Common myeloid progenitor, CD34-positive (primary cell): ENCODE results near the gene FBRS.

ENCODE experiments used
- CTCF ChIA-PET: fragments of 350-600 bp; sonication (Branson Sonifier 250); formaldehyde crosslinking; loops from one replicate; lab custom pipeline; 2021; ENCODE audit warnings: antibody characterized with exemption; lab: Charles Lee
- POLR2A ChIA-PET: fragments of 350-600 bp; sonication (Branson Sonifier 250); formaldehyde crosslinking; loops from one replicate; lab custom pipeline; 2021; ENCODE audit warnings: antibody characterized with exemption; lab: Charles Lee
- DNase-seq, 3 donors: peaks; one replicate each; pipeline versions ENCODE4 v3.0.0 to v3.0.0-alpha.2; 2013
- H3K27ac ChIP-seq, 2 experiments: 1 replicate in 1 of 2; 2 replicates in 1 of 2; pipeline ENCODE4 v1.7.0; 2013; ENCODE audit warnings: inconsistent platforms in 2 of 2, low read length in 2 of 2, mild to moderate bottlenecking in 2 of 2, low read depth in 1 of 2, moderate library complexity in 1 of 2; ENCODE audit not compliant: severe bottlenecking in 2 of 2, insufficient read depth in 1 of 2, poor library complexity in 1 of 2
- H3K27me3 ChIP-seq, 5 experiments: replicated peaks in 2 of 5; 1 replicate in 3 of 5; 2 replicates in 2 of 5; pipeline versions ENCODE4 v1.6.1 to v1.7.0; 2013; ENCODE audit warnings: low read length in 4 of 5, mild to moderate bottlenecking in 2 of 5, moderate library complexity in 2 of 5, inconsistent platforms in 1 of 5; ENCODE audit not compliant: insufficient read depth in 5 of 5, control insufficient read depth in 4 of 5
- H3K36me3 ChIP-seq, 4 experiments: 1 replicate in 2 of 4; 2 replicates in 2 of 4; pipeline versions ENCODE4 v1.6.1 to v1.7.0; 2013; ENCODE audit warnings: low read length in 3 of 4, control low read depth in 1 of 4, mild to moderate bottlenecking in 1 of 4; ENCODE audit not compliant: control insufficient read depth in 4 of 4, insufficient read depth in 4 of 4
- H3K4me1 ChIP-seq, 4 experiments: 1 replicate in 3 of 4; 2 replicates in 1 of 4; pipeline versions ENCODE4 v1.6.1 to v1.7.1; 2013; ENCODE audit warnings: low read length in 3 of 4, mild to moderate bottlenecking in 3 of 4, control low read depth in 1 of 4, inconsistent platforms in 1 of 4, moderate library complexity in 1 of 4; ENCODE audit not compliant: control insufficient read depth in 4 of 4, insufficient read depth in 4 of 4; ENCODE audit errors: control extremely low read depth in 1 of 4
- H3K4me3 ChIP-seq, 7 experiments: 1 replicate in 4 of 7; 2 replicates in 3 of 7; pipeline versions ENCODE4 v1.5.1 to v1.7.0; 2013; ENCODE audit warnings: mild to moderate bottlenecking in 7 of 7, low read length in 6 of 7, moderate library complexity in 6 of 7, inconsistent platforms in 2 of 7, low read depth in 2 of 7, control low read depth in 1 of 7; ENCODE audit not compliant: insufficient read depth in 4 of 7, control insufficient read depth in 1 of 7; ENCODE audit errors: extremely low read depth in 1 of 7
- H3K9me3 ChIP-seq, 5 experiments: 1 replicate in 4 of 5; 2 replicates in 1 of 5; pipeline versions ENCODE4 v1.6.1 to v1.7.1; 2013; ENCODE audit warnings: low read length in 4 of 5, mild to moderate bottlenecking in 2 of 5, inconsistent platforms in 1 of 5, low read depth in 1 of 5, moderate library complexity in 1 of 5; ENCODE audit not compliant: control insufficient read depth in 4 of 5, insufficient read depth in 2 of 5; ENCODE audit errors: control extremely low read depth in 1 of 5
- WGBS: methylation state at CpG from one replicate; pipeline ENCODE4 v1.1.5; 2013; ENCODE audit not compliant: insufficient coverage; 5-methylcytosine and 5-hydroxymethylcytosine counted together

Gene FBRS

DNA sequence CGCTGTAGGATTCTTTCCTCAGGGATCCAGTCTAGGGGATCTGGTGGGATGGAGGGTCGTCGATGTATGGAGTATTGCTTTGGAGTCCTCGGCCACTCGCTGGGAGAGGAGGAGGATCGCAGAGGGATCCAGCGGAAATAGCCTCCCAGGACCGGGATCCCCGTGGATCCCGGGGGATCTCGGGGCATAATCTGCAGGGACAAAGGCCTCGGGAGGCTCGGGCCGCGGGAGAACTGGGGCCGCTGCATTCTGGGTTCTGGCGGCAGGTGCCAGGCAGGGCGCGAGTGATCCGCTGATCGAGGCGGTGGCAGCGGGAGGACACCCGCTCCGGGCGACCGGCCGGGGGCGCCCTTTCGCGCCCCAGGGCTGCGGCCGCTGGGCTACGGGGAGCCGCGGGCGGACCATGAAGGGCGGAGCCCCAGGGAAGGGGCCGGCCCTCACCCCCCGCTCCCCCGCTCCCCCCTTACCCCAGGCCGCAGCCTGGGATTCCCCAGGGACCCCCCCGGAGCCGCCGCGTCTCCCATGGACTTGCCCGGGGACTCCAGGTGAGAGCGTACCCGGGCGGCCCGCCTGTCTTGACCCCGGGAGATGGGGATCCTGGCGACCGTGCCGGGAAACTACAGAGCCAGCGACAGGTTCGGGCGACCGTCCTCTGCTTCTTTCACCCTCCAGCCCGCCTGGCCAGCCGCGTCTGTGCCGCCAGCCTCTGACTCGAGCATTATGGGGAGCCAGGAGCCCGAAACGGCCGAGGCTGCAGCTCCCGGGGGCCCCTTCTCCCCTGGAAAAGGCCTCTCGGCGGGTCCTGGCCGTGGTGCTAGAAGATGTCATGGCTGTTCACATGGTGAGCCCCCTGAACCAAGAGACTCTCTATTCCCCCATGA is 6.9 kb upstream of the FBRS start:
- Histone ChIP-seq H3K27ac (peak overlapping the region; percentile 94 to 95), H3K4me3 (peak overlapping the region; percentile 60 to 98 (median 90)), H3K27me3 (no peaks in the 10 kb centered on the region), H3K4me1 (peaks cover 6 to 43% (median 32%) of the 10 kb centered on the region in 4 experiments), H3K9me3 (no peaks in the 10 kb centered on the region), H3K36me3 (peaks cover 7 to 39% (median 34%) of the 10 kb centered on the region in 4 experiments)
- DNase-seq = peak; percentile 79 to 89 (median 89)
- POLR2A ChIA-PET = interaction anchor here (1.9 to 2.8 kb wide), 2 partner anchors 8 to 80 kb away, joined by 11 to 26 read pairs; partner anchors contain the start of genes FBRS and ZNF688
- CTCF ChIA-PET = interaction anchor here (0.9 to 2.8 kb wide), 9 partner anchors 8 to 85 kb away, joined by 3 to 19 read pairs (median 4); no protein-coding TSS in a partner anchor
- under 1% methylated on average over 61 of the region's 71 CpGs for WGBS

DNA sequence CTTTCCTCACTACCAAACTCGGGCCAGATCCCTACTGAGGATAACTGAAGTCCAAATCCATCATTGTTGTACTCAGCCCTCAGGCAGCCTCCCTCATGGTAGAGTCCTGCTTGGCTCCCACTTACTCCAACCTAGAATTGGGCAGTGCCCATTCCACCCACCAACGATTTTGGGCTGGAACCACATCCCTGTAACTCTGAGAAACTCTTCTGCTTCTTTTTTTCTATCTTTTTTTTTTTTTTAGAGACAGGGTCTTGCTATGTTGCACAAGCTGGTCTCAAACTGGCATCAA is 6.3 kb upstream of the FBRS start:
- no peak for DNase-seq
- H3K9me3 ChIP-seq = no peaks in the 10 kb centered on the region
- peaks cover 7 to 45% (median 37%) of the 10 kb centered on the region in 4 experiments for H3K36me3 ChIP-seq
- ChIA-PET CTCF (interaction anchor here (2.8 kb wide), 1 partner anchor 42 kb away, joined by 19 read pairs; no protein-coding TSS in a partner anchor), POLR2A (interaction anchor here (2.8 kb wide), 1 partner anchor 80 kb away, joined by 11 read pairs; the partner anchor contains the start of gene ZNF688)
- H3K27ac ChIP-seq = peak overlapping the region in 1 of 2 experiments; percentile 64
- peak overlapping the region; percentile 56 to 98 (median 90) for H3K4me3 ChIP-seq
- WGBS = 11% methylated on average over 1 of the region's 2 CpGs
- peaks cover 6 to 43% (median 36%) of the 10 kb centered on the region in 4 experiments for H3K4me1 ChIP-seq
- H3K27me3 ChIP-seq = no peaks in the 10 kb centered on the region

DNA sequence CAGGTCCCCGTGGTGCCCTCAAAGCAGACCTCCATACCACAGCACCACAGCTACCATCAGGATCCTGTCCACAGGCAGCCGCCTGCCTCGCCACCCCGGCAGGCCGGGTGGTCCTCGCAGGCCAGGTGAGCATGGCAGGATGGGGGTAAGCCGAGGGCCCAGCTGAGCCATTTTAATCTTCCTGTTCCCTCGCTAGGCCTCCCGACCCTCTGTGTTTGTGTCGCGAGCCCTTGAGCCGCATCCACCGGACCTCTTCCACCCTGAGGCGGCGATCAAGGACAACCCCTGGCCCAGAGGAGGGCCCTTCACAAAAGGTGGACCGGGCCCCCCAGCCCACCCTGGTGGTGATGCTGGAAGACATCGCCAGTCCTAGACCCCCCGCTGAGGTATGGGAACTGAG is 5.5 kb upstream of the FBRS start:
- Histone ChIP-seq H3K4me3 (no peak overlapping the region), H3K4me1 (peaks cover 8 to 48% (median 42%) of the 10 kb centered on the region in 4 experiments), H3K36me3 (peaks cover 7 to 45% (median 37%) of the 10 kb centered on the region in 4 experiments), H3K9me3 (no peaks in the 10 kb centered on the region), H3K27me3 (no peaks in the 10 kb centered on the region), H3K27ac (peak overlapping the region in 1 of 2 experiments; percentile 57)
- POLR2A ChIA-PET = no interaction called here
- 96% methylated on average over 17 of the region's 18 CpGs for WGBS
- no peak for DNase-seq
- CTCF ChIA-PET = no interaction called here

DNA sequence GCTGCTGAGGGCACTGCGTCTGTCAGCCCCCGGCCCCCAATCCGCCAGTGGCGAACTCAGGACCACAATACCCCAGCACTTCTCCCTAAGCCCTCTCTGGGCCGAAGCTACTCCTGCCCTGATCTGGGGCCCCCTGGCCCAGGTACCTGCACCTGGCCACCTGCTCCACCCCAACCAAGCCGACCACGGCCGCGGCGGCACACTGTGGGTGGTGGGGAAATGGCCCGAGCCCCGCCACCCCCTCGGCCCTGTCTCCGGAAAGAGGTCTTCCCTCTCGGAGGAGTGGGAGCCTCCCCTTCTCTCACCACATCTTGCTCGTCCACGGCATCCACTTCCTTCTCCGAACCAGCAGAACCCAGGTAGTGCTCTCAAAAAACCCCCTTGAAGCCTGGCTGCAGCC is 3.4 kb upstream of the FBRS start:
- CTCF ChIA-PET = interaction anchor here (1.5 to 2.6 kb wide), 3 partner anchors 19 to 38 kb away, joined by 4 to 12 read pairs (median 4); no protein-coding TSS in a partner anchor
- Histone ChIP-seq H3K9me3 (no peaks in the 10 kb centered on the region), H3K4me1 (peaks cover 8 to 39% (median 32%) of the 10 kb centered on the region in 4 experiments), H3K4me3 (no peak overlapping the region), H3K36me3 (peaks cover 7 to 45% (median 37%) of the 10 kb centered on the region in 4 experiments), H3K27ac (no peak overlapping the region), H3K27me3 (no peaks in the 10 kb centered on the region)
- POLR2A ChIA-PET = no interaction called here
- DNase-seq = no peak
- WGBS = 92% methylated on average over 16 of the region's 18 CpGs

DNA sequence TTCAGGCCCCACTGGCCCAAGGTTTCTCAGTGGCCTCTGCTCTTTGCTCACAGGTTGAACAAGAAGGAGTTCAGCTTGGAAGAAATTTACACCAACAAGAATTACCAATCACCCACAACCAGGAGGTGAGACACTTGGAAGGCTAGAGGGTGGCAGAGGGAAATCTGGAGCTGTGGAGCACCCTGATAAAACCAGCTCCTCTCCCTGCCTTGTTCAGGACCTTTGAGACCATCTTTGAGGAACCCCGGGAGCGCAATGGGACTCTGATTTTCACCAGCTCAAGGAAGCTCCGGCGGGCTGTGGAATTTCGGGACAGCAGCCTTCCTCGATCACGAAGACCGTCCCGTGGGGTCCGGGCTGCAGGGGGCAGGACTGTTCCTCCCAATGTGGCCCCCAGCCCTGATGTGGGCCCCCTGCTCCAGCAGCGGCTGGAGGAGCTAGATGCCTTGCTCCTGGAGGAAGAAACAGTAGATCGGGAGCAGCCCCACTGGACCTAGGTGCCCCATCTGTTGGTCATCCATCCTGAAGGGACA is 2.4 kb upstream of the FBRS start:
- H3K9me3 ChIP-seq = no peaks in the 10 kb centered on the region
- no peak overlapping the region for H3K27ac ChIP-seq
- no peak for DNase-seq
- WGBS = 97% methylated on average over 11 of the region's 12 CpGs
- H3K4me1 ChIP-seq = peaks cover 8 to 43% (median 38%) of the 10 kb centered on the region in 4 experiments
- ChIA-PET POLR2A (no interaction called here), CTCF (interaction anchor here (0.8 to 2.6 kb wide), 4 partner anchors 29 to 45 kb away, joined by 3 to 12 read pairs (median 7); partner anchors contain the start of gene ZNF689)
- no peaks in the 10 kb centered on the region for H3K27me3 ChIP-seq
- H3K36me3 ChIP-seq = peaks cover 7 to 45% (median 38%) of the 10 kb centered on the region in 4 experiments
- peak overlapping the region in 1 of 7 experiments; percentile 2 for H3K4me3 ChIP-seq

DNA sequence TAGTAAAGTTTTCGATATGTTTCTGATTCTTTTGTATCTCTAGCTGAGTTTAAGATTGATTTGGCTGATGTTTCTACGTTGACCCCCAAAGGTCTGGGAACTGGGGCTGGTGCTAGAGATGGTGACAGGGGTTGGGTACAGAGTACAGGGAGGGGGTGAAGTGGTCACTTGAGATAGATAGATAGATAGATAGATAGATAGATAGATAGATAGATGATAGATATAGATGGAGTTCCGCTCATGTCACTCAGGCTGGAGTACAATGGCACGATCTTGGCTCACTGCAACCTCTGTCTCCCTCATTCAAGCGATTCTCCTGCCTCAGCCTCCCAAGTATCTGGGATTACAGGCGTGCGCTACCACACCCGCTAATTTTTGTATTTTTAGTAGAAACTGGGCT is 1.8 kb upstream of the FBRS start:
- Histone ChIP-seq H3K27ac (peak overlapping the region in 1 of 2 experiments; percentile 75), H3K27me3 (no peaks in the 10 kb centered on the region), H3K4me3 (no peak overlapping the region), H3K36me3 (peaks cover 7 to 50% (median 42%) of the 10 kb centered on the region in 4 experiments), H3K9me3 (no peaks in the 10 kb centered on the region), H3K4me1 (peaks cover 12 to 46% (median 42%) of the 10 kb centered on the region in 4 experiments)
- POLR2A ChIA-PET = no interaction called here
- DNase-seq = no peak
- CTCF ChIA-PET = interaction anchor here (0.8 to 2.6 kb wide), 5 partner anchors 28 to 46 kb away, joined by 3 to 12 read pairs (median 4); partner anchors contain the start of gene ZNF689
- 100% methylated on average over 7 of the region's 8 CpGs for WGBS
